ENCODE measurements around the gene TMX2.

DNA sequence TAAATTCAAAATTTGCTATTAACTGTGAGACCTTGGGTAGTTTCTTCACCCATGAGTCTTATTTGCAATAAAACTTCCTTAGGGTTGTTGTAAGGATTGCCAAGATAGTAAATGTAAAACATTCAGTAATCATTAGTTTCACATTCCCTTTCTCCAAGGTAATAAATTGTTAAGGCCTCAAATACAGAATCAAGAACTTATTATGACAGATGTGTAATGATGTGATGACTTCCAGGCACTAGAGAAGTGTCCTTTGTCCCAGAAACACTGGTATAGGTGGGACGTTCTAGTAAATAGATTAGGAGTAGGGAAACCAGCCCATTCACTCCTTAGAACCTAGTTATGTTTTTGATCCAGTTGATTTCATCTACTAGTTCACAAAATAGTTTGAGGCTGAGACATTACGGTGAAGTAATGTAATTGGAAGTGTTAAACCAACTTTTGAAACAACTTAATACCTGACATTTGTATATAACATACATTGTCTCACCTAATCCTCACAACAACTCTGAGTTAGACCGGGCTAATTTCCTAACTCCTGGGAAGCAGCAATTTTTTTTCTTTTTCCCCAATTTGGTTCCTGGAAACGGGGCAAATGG lies 74.7 kb downstream of the TMX2 start:
- TF ChIP-seq JUN (IDR thresholded peaks at IDR 0.05; ENCODE audit: borderline replicate concordance, insufficient read depth, insufficient read length, low read depth), result no peak
- TF ChIP-seq, protein P1, sequence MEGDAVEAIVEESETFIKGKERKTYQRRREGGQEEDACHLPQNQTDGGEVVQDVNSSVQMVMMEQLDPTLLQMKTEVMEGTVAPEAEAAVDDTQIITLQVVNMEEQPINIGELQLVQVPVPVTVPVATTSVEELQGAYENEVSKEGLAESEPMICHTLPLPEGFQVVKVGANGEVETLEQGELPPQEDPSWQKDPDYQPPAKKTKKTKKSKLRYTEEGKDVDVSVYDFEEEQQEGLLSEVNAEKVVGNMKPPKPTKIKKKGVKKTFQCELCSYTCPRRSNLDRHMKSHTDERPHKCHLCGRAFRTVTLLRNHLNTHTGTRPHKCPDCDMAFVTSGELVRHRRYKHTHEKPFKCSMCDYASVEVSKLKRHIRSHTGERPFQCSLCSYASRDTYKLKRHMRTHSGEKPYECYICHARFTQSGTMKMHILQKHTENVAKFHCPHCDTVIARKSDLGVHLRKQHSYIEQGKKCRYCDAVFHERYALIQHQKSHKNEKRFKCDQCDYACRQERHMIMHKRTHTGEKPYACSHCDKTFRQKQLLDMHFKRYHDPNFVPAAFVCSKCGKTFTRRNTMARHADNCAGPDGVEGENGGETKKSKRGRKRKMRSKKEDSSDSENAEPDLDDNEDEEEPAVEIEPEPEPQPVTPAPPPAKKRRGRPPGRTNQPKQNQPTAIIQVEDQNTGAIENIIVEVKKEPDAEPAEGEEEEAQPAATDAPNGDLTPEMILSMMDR (IDR thresholded peaks at IDR 0.05; ENCODE audit: extremely low read depth in 1 of 2, insufficient read depth in 1 of 2, low read depth in 1 of 2, low read length in 2 of 2), result no peak
- no peak for TF ChIP-seq FOS (IDR thresholded peaks at IDR 0.05; ENCODE audit: borderline replicate concordance, insufficient read depth, low read length)
- TF ChIP-seq EZH2 (IDR thresholded peaks at IDR 0.05; ENCODE audit: borderline replicate concordance, low read depth, low read length, severe bottlenecking), result no peak
- TF ChIP-seq POLR2AphosphoS5 (IDR thresholded peaks at IDR 0.05; ENCODE audit: insufficient read depth, low read depth, low read length), result no peak
- no peak for TF ChIP-seq MYC (IDR thresholded peaks at IDR 0.05; ENCODE audit: low read depth, low read length)
- TF ChIP-seq, protein P2, sequence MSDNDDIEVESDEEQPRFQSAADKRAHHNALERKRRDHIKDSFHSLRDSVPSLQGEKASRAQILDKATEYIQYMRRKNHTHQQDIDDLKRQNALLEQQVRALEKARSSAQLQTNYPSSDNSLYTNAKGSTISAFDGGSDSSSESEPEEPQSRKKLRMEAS (IDR thresholded peaks at IDR 0.05; ENCODE audit: insufficient read depth, insufficient read length), result no peak
- TF ChIP-seq POLR2A (IDR thresholded peaks at IDR 0.05; ENCODE audit: low read depth, low read length), result no peak
- no peak for TF ChIP-seq GATA2 (IDR thresholded peaks at IDR 0.05; ENCODE audit: insufficient read depth, insufficient read length, low read depth, low read length)
